ENCODE results near the gene CCL4. TPM values are rescaled to one million over a fixed set of nuclear protein-coding genes. Genes with fewer than 3 reads are reported as not detected.
"Not testable (repeated sequence)": the region's sequence is repeated elsewhere in the genome, so short reads cannot be mapped to it uniquely, and the experiment has no call there.

Gene CCL4
- total and polyA plus RNA-seq, 2 donors (not counting 1 experiment from before 2014, with no cell fraction given): 3.5 to 7.6 TPM

DNA sequence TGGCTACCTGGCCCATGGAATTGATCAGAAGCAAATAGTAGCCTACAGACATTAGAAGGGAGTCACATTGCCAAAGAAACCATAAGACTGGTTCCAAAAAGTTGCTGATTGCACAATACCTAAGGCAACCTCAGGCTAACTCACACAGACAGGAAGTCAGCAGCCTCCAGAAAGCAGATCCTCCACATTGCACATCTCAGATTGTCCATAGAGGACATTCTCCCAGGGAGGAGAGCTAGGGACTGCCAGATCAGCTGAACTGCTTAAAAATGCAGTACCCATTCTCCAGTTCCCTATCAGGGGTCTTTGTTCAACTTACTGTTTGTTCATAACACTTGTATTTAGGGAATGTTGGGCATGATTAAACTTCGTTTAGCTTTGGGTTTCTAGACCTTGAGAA is 17.9 kb upstream of the CCL4 start:
- CTCF ChIA-PET: interaction anchor here (0.7 kb wide), 1 partner anchor 280 kb away, joined by 3 read pairs; no protein-coding TSS in a partner anchor
- no peak overlapping the region for H3K27ac ChIP-seq (ENCODE audit: low read length in 2 of 2)
- POLR2A ChIA-PET: no interaction called here
- H3K9ac ChIP-seq (ENCODE audit: low read length): no peak overlapping the region
- H3K4me2 ChIP-seq (replicated peaks; ENCODE audit: low read depth, low read length, poor library complexity, severe bottlenecking): no peak overlapping the region
- no peaks in the 10 kb centered on the region for H3K27me3 Mint-ChIP-seq
- ATAC-seq (ENCODE audit: low read depth) (no peak), DNase-seq (no peak)
- no peak overlapping the region for H3K27ac Mint-ChIP-seq
- no peak overlapping the region for H3K4me3 ChIP-seq (ENCODE audit: control extremely low read depth in 1 of 5, extremely low read depth in 1 of 5, insufficient read depth in 1 of 5, low read depth in 2 of 5, low read length in 4 of 5)
- H3K27me3 ChIP-seq (replicated peaks in 1 of 4; ENCODE audit: control extremely low read depth in 1 of 4, control insufficient read depth in 3 of 4, insufficient read depth in 4 of 4, low read length in 3 of 4): no peaks in the 10 kb centered on the region
- H3K9me3 Mint-ChIP-seq (ENCODE audit: insufficient read depth): no peaks in the 10 kb centered on the region
- no CpG with 5 or more reads among the region's 1 CpG for WGBS (ENCODE audit: insufficient coverage)
- peaks cover 62% of the 10 kb centered on the region for H3K4me1 Mint-ChIP-seq
- intact Hi-C loops (cut with micrococcal nuclease): no loop called here
- H3K36me3 ChIP-seq (replicated peaks in 1 of 2; ENCODE audit: control extremely low read depth in 1 of 2, control insufficient read depth in 1 of 2, extremely low read depth in 1 of 2, insufficient read depth in 2 of 2, low read length in 1 of 2): no peaks in the 10 kb centered on the region
- no peak for TF ChIP-seq EZH2 (IDR thresholded peaks at IDR 0.05; ENCODE audit: borderline replicate concordance, insufficient read depth, low read depth, low read length, poor library complexity, severe bottlenecking)
- H4K20me1 ChIP-seq (ENCODE audit: control insufficient read depth, insufficient read depth, low read length, poor library complexity, severe bottlenecking): no peaks in the 10 kb centered on the region
- no peaks in the 10 kb centered on the region for H3K79me2 ChIP-seq (ENCODE audit: control insufficient read depth, insufficient read depth, low read length)
- H3K4me3 Mint-ChIP-seq: no peak overlapping the region
- no peak overlapping the region for H2AFZ ChIP-seq (ENCODE audit: insufficient read depth, low read depth, low read length, poor library complexity, severe bottlenecking)
- H3K4me1 ChIP-seq (ENCODE audit: control insufficient read depth in 2 of 2, insufficient read depth in 2 of 2, low read length in 2 of 2): peaks cover 40 to 44% of the 10 kb centered on the region in 2 donors
- peaks cover 0 to 6% (median 0%) of the 10 kb centered on the region in 3 donors for H3K9me3 ChIP-seq (ENCODE audit: control extremely low read depth in 1 of 3, control insufficient read depth in 2 of 3, insufficient read depth in 1 of 3, low read length in 2 of 3)

GRCh38 chr17:36086791-36087190 is 16.8 kb upstream of the CCL4 start:
- DNase-seq (no peak), ATAC-seq (ENCODE audit: low read depth) (no peak)
- H3K27me3 Mint-ChIP-seq: no peaks in the 10 kb centered on the region
- H3K4me1 Mint-ChIP-seq: peaks cover 66% of the 10 kb centered on the region
- H3K4me3 Mint-ChIP-seq: no peak overlapping the region
- TF ChIP-seq EZH2 (IDR thresholded peaks at IDR 0.05; ENCODE audit: borderline replicate concordance, insufficient read depth, low read depth, low read length, poor library complexity, severe bottlenecking): no peak
- TF ChIP-seq, protein P1, sequence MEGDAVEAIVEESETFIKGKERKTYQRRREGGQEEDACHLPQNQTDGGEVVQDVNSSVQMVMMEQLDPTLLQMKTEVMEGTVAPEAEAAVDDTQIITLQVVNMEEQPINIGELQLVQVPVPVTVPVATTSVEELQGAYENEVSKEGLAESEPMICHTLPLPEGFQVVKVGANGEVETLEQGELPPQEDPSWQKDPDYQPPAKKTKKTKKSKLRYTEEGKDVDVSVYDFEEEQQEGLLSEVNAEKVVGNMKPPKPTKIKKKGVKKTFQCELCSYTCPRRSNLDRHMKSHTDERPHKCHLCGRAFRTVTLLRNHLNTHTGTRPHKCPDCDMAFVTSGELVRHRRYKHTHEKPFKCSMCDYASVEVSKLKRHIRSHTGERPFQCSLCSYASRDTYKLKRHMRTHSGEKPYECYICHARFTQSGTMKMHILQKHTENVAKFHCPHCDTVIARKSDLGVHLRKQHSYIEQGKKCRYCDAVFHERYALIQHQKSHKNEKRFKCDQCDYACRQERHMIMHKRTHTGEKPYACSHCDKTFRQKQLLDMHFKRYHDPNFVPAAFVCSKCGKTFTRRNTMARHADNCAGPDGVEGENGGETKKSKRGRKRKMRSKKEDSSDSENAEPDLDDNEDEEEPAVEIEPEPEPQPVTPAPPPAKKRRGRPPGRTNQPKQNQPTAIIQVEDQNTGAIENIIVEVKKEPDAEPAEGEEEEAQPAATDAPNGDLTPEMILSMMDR (IDR thresholded peaks at IDR 0.05): no peak
- no peak overlapping the region for H3K27ac Mint-ChIP-seq
- Histone ChIP-seq H3K9me3 (ENCODE audit: control extremely low read depth in 1 of 3, control insufficient read depth in 2 of 3, insufficient read depth in 1 of 3, low read length in 2 of 3) (peaks cover 0 to 6% (median 0%) of the 10 kb centered on the region in 3 donors), H3K4me3 (ENCODE audit: control extremely low read depth in 1 of 5, extremely low read depth in 1 of 5, insufficient read depth in 1 of 5, low read depth in 2 of 5, low read length in 4 of 5) (no peak overlapping the region), H3K4me1 (ENCODE audit: control insufficient read depth in 2 of 2, insufficient read depth in 2 of 2, low read length in 2 of 2) (peaks cover 47 to 48% of the 10 kb centered on the region in 2 donors), H3K4me2 (replicated peaks; ENCODE audit: low read depth, low read length, poor library complexity, severe bottlenecking) (no peak overlapping the region), H3K9ac (ENCODE audit: low read length) (no peak overlapping the region), H3K27me3 (replicated peaks in 1 of 4; ENCODE audit: control extremely low read depth in 1 of 4, control insufficient read depth in 3 of 4, insufficient read depth in 4 of 4, low read length in 3 of 4) (no peaks in the 10 kb centered on the region), H2AFZ (ENCODE audit: insufficient read depth, low read depth, low read length, poor library complexity, severe bottlenecking) (no peak overlapping the region), H3K36me3 (replicated peaks in 1 of 2; ENCODE audit: control extremely low read depth in 1 of 2, control insufficient read depth in 1 of 2, extremely low read depth in 1 of 2, insufficient read depth in 2 of 2, low read length in 1 of 2) (no peaks in the 10 kb centered on the region), H3K27ac (ENCODE audit: low read length in 2 of 2) (no peak overlapping the region), H4K20me1 (ENCODE audit: control insufficient read depth, insufficient read depth, low read length, poor library complexity, severe bottlenecking) (no peaks in the 10 kb centered on the region), H3K79me2 (ENCODE audit: control insufficient read depth, insufficient read depth, low read length) (no peaks in the 10 kb centered on the region)
- WGBS (ENCODE audit: insufficient coverage): no CpG with 5 or more reads among the region's 1 CpG
- no peaks in the 10 kb centered on the region for H3K9me3 Mint-ChIP-seq (ENCODE audit: insufficient read depth)
- ChIA-PET CTCF (interaction anchor here (1.2 to 1.3 kb wide), 2 partner anchors 14 to 62 kb away, joined by 3 to 5 read pairs; no protein-coding TSS in a partner anchor), POLR2A (no interaction called here)
- intact Hi-C loops (cut with micrococcal nuclease): no loop called here

- not testable (repeated sequence) for H3K27ac Mint-ChIP-seq
- CTCF ChIA-PET: interaction anchor here (1.3 kb wide), 1 partner anchor 15 kb away, joined by 3 read pairs; no protein-coding TSS in a partner anchor
These were observed 16.2 kb upstream of the CCL4 start for GRCh38 chr17:36087471-36087870.

More at GRCh38 chr17:36087471-36087870, 16.2 kb upstream of the CCL4 start:
- H2AFZ ChIP-seq (ENCODE audit: insufficient read depth, low read depth, low read length, poor library complexity, severe bottlenecking); H3K9ac ChIP-seq (ENCODE audit: low read length); H3K79me2 ChIP-seq (ENCODE audit: control insufficient read depth, insufficient read depth, low read length); ATAC-seq (ENCODE audit: low read depth); H3K27me3 Mint-ChIP-seq; H3K9me3 Mint-ChIP-seq (ENCODE audit: insufficient read depth); H3K4me2 ChIP-seq (replicated peaks; ENCODE audit: low read depth, low read length, poor library complexity, severe bottlenecking); H4K20me1 ChIP-seq (ENCODE audit: control insufficient read depth, insufficient read depth, low read length, poor library complexity, severe bottlenecking); POLR2A ChIA-PET; H3K27me3 ChIP-seq (replicated peaks in 1 of 4; ENCODE audit: control extremely low read depth in 1 of 4, control insufficient read depth in 3 of 4, insufficient read depth in 4 of 4, low read length in 3 of 4); intact Hi-C loops (cut with micrococcal nuclease); H3K4me3 ChIP-seq (ENCODE audit: control extremely low read depth in 1 of 5, extremely low read depth in 1 of 5, insufficient read depth in 1 of 5, low read depth in 2 of 5, low read length in 4 of 5); H3K27ac ChIP-seq (ENCODE audit: low read length in 2 of 2); H3K4me3 Mint-ChIP-seq; H3K9me3 ChIP-seq (ENCODE audit: control extremely low read depth in 1 of 3, control insufficient read depth in 2 of 3, insufficient read depth in 1 of 3, low read length in 2 of 3); H3K36me3 ChIP-seq (replicated peaks in 1 of 2; ENCODE audit: control extremely low read depth in 1 of 2, control insufficient read depth in 1 of 2, extremely low read depth in 1 of 2, insufficient read depth in 2 of 2, low read length in 1 of 2); DNase-seq: not testable (repeated sequence)
- WGBS (ENCODE audit: insufficient coverage): no CpG with 5 or more reads among the region's 3 CpGs
- H3K4me1 ChIP-seq (ENCODE audit: control insufficient read depth in 2 of 2, insufficient read depth in 2 of 2, low read length in 2 of 2): peaks cover 47 to 48% of the 10 kb centered on the region in 2 donors
- peaks cover 66% of the 10 kb centered on the region for H3K4me1 Mint-ChIP-seq
